Measurements from ENCODE around the gene C22orf23.

The C22orf23 gene

GRCh38 chr22:37991731-37992442 is 38.5 kb upstream of the C22orf23 start:
- H3K27ac ChIP-seq: no peak overlapping the region
- no peak overlapping the region for H3K9ac ChIP-seq
- H3K9me3 ChIP-seq (ENCODE audit: control insufficient read depth, low read length): no peaks in the 10 kb centered on the region
- no peaks in the 10 kb centered on the region for H3K36me3 ChIP-seq (ENCODE audit: control insufficient read depth, insufficient read depth, low read length)
- H3K4me1 ChIP-seq: no peaks in the 10 kb centered on the region
- H3K4me3 ChIP-seq (ENCODE audit: low read depth, low read length): no peak overlapping the region
- H3K79me2 ChIP-seq: no peaks in the 10 kb centered on the region
- TF ChIP-seq CTCF (IDR thresholded peaks at IDR 0.05): no peak
- H2AFZ ChIP-seq: no peak overlapping the region
- H3K27me3 ChIP-seq (ENCODE audit: control insufficient read depth, insufficient read depth, low read length): no peaks in the 10 kb centered on the region
- H3K4me2 ChIP-seq (ENCODE audit: low read length): no peak overlapping the region

- Histone ChIP-seq H3K4me3 (ENCODE audit: low read depth, low read length) (no peak overlapping the region), H3K27ac (no peak overlapping the region), H2AFZ (no peak overlapping the region), H3K9me3 (ENCODE audit: control insufficient read depth, low read length) (no peaks in the 10 kb centered on the region), H3K79me2 (no peaks in the 10 kb centered on the region), H3K4me1 (no peaks in the 10 kb centered on the region), H3K9ac (no peak overlapping the region), H3K27me3 (ENCODE audit: control insufficient read depth, insufficient read depth, low read length) (no peaks in the 10 kb centered on the region), H3K36me3 (ENCODE audit: control insufficient read depth, insufficient read depth, low read length) (no peaks in the 10 kb centered on the region), H3K4me2 (ENCODE audit: low read length) (no peak overlapping the region)
- no peak for TF ChIP-seq CTCF (IDR thresholded peaks at IDR 0.05)
These were observed 37.5 kb upstream of the C22orf23 start for GRCh38 chr22:37990862-37991261.

GRCh38 chr22:37990301-37990700 is 36.9 kb upstream of the C22orf23 start:
- Histone ChIP-seq H3K4me3 (ENCODE audit: low read depth, low read length) (no peak overlapping the region), H3K4me2 (ENCODE audit: low read length) (no peak overlapping the region), H3K4me1 (no peaks in the 10 kb centered on the region), H2AFZ (no peak overlapping the region), H3K27me3 (ENCODE audit: control insufficient read depth, insufficient read depth, low read length) (no peaks in the 10 kb centered on the region), H3K27ac (no peak overlapping the region), H3K9ac (no peak overlapping the region), H3K79me2 (no peaks in the 10 kb centered on the region), H3K36me3 (ENCODE audit: control insufficient read depth, insufficient read depth, low read length) (no peaks in the 10 kb centered on the region), H3K9me3 (ENCODE audit: control insufficient read depth, low read length) (no peaks in the 10 kb centered on the region)
- no peak for TF ChIP-seq CTCF (IDR thresholded peaks at IDR 0.05)

- Histone ChIP-seq H3K9ac (no peak overlapping the region), H3K4me2 (ENCODE audit: low read length) (no peak overlapping the region), H3K36me3 (ENCODE audit: control insufficient read depth, insufficient read depth, low read length) (no peaks in the 10 kb centered on the region), H3K4me1 (no peaks in the 10 kb centered on the region), H3K79me2 (no peaks in the 10 kb centered on the region), H2AFZ (no peak overlapping the region), H3K9me3 (ENCODE audit: control insufficient read depth, low read length) (no peaks in the 10 kb centered on the region), H3K27ac (no peak overlapping the region), H3K4me3 (ENCODE audit: low read depth, low read length) (no peak overlapping the region), H3K27me3 (ENCODE audit: control insufficient read depth, insufficient read depth, low read length) (no peaks in the 10 kb centered on the region)
- no peak for TF ChIP-seq CTCF (IDR thresholded peaks at IDR 0.05)
These were observed 36.0 kb upstream of the C22orf23 start for GRCh38 chr22:37989146-37990045.
